Activated CD8-positive, alpha-beta memory T cell treated with anti-CD3 and anti-CD28 coated beads, Interleukin-2, amount 10 ng/mL, durations not matched to agents 7 days and 5 days (primary cell): ENCODE results near the gene ZFAND4. TPM values are rescaled to one million over a fixed set of nuclear protein-coding genes. Genes with fewer than 3 reads are reported as not detected.
"Not testable (repeated sequence)": the region's sequence is repeated elsewhere in the genome, so short reads cannot be mapped to it uniquely, and the experiment has no call there.

Experiments used
- ATAC-seq: fragments of 150-1000 bp; cut with Tn5 transposase; one replicate; pipeline ENCODE4 v1.10.0; 2021; ENCODE audit warnings: moderate library complexity
- CTCF ChIA-PET: fragments of 350-600 bp; sonication (Branson Sonifier 250); formaldehyde crosslinking; loops from one replicate; lab custom pipeline; 2021; ENCODE audit warnings: antibody characterized with exemption; lab: Charles Lee
- DNase-seq: peaks from one replicate; pipeline ENCODE4 v3.0.0-alpha.2; 2020
- H3K27ac Mint-ChIP-seq: one replicate; pipeline ENCODE4 v1.8.0; 2021; ENCODE audit warnings: mild to moderate bottlenecking, mixed read lengths
- H3K27me3 Mint-ChIP-seq: one replicate; pipeline ENCODE4 v1.8.0; 2021; ENCODE audit warnings: mixed read lengths
- H3K36me3 Mint-ChIP-seq: one replicate; pipeline ENCODE4 v1.8.0; 2021; ENCODE audit warnings: mild to moderate bottlenecking, mixed read lengths
- H3K4me1 Mint-ChIP-seq: one replicate; pipeline ENCODE4 v1.8.0; 2021; ENCODE audit warnings: mixed read lengths
- H3K4me3 Mint-ChIP-seq: one replicate; pipeline ENCODE4 v1.8.0; 2021; ENCODE audit warnings: mild to moderate bottlenecking, moderate library complexity, mixed read lengths
- H3K9me3 Mint-ChIP-seq: one replicate; pipeline ENCODE4 v1.8.0; 2022; ENCODE audit warnings: low read depth, mixed read lengths
- total RNA-seq, 2 experiments: library from RNA; stranded (reverse); gene quantifications; one replicate each; pipeline ENCODE4 v1.2.3, GENCODE V29; 2021

ZFAND4 gene
- total RNA-seq, 2 experiments from 2014 or later = 15.7 to 21.1 TPM

GRCh38 chr10:45657033-45657926 lies 15.3 kb downstream of the ZFAND4 start:
- H3K4me3 Mint-ChIP-seq = peak overlapping the region; percentile 48
- peaks cover 29% of the 10 kb centered on the region for H3K4me1 Mint-ChIP-seq
- H3K9me3 Mint-ChIP-seq = peaks cover 9% of the 10 kb centered on the region
- ATAC-seq (peak; percentile 51), DNase-seq (no peak)
- H3K27me3 Mint-ChIP-seq = no peaks in the 10 kb centered on the region
- peaks cover 51% of the 10 kb centered on the region for H3K36me3 Mint-ChIP-seq
- peak overlapping the region; percentile 56 for H3K27ac Mint-ChIP-seq
- CTCF ChIA-PET = no interaction called here

GRCh38 chr10:45655219-45655618 lies 17.4 kb downstream of the ZFAND4 start:
- peaks cover 18% of the 10 kb centered on the region for H3K4me1 Mint-ChIP-seq
- H3K4me3 Mint-ChIP-seq = no peak overlapping the region
- peaks cover 39% of the 10 kb centered on the region for H3K36me3 Mint-ChIP-seq
- DNase-seq = no peak
- ATAC-seq = no peak
- H3K27me3 Mint-ChIP-seq = no peaks in the 10 kb centered on the region
- H3K27ac Mint-ChIP-seq = no peak overlapping the region
- CTCF ChIA-PET = interaction anchor here (0.7 kb wide), 1 partner anchor 187 kb away, joined by 3 read pairs; no protein-coding TSS in a partner anchor
- H3K9me3 Mint-ChIP-seq = peaks cover 3% of the 10 kb centered on the region

GRCh38 chr10:45654753-45655141 lies 17.8 kb downstream of the ZFAND4 start:
- H3K9me3 Mint-ChIP-seq, CTCF ChIA-PET, ATAC-seq, DNase-seq, H3K4me3 Mint-ChIP-seq, H3K27me3 Mint-ChIP-seq, H3K27ac Mint-ChIP-seq: not testable (repeated sequence)
- H3K36me3 Mint-ChIP-seq = peaks cover 36% of the 10 kb centered on the region
- peaks cover 18% of the 10 kb centered on the region for H3K4me1 Mint-ChIP-seq

- Mint-ChIP-seq H3K4me3 (no peak overlapping the region), H3K27me3 (no peaks in the 10 kb centered on the region), H3K4me1 (peaks cover 16% of the 10 kb centered on the region), H3K9me3 (no peaks in the 10 kb centered on the region), H3K36me3 (peaks cover 27% of the 10 kb centered on the region), H3K27ac (no peak overlapping the region)
- DNase-seq (no peak), ATAC-seq (no peak)
- CTCF ChIA-PET = no interaction called here
Measured at GRCh38 chr10:45653454-45653853, 19.1 kb downstream of the ZFAND4 start.

GRCh38 chr10:45652511-45652910 lies 20.1 kb downstream of the ZFAND4 start:
- Mint-ChIP-seq H3K4me3 (no peak overlapping the region), H3K27ac (no peak overlapping the region), H3K27me3 (no peaks in the 10 kb centered on the region), H3K4me1 (peaks cover 13% of the 10 kb centered on the region), H3K9me3 (no peaks in the 10 kb centered on the region), H3K36me3 (peaks cover 27% of the 10 kb centered on the region)
- ATAC-seq = no peak
- CTCF ChIA-PET = no interaction called here
- DNase-seq = no peak

- CTCF ChIA-PET = no interaction called here
- H3K36me3 Mint-ChIP-seq = peaks cover 19% of the 10 kb centered on the region
- ATAC-seq = no peak
- no peak overlapping the region for H3K27ac Mint-ChIP-seq
- no peak for DNase-seq
- H3K4me1 Mint-ChIP-seq = no peaks in the 10 kb centered on the region
- no peaks in the 10 kb centered on the region for H3K9me3 Mint-ChIP-seq
- H3K4me3 Mint-ChIP-seq = no peak overlapping the region
- no peaks in the 10 kb centered on the region for H3K27me3 Mint-ChIP-seq
Measured at GRCh38 chr10:45649296-45649695, 23.3 kb downstream of the ZFAND4 start.

- Mint-ChIP-seq H3K4me3 (no peak overlapping the region), H3K36me3 (peaks cover 17% of the 10 kb centered on the region), H3K4me1 (no peaks in the 10 kb centered on the region), H3K9me3 (no peaks in the 10 kb centered on the region), H3K27me3 (no peaks in the 10 kb centered on the region), H3K27ac (no peak overlapping the region)
- ATAC-seq (no peak), DNase-seq (no peak)
- CTCF ChIA-PET = no interaction called here
Measured at GRCh38 chr10:45647118-45647517, 25.5 kb downstream of the ZFAND4 start.

GRCh38 chr10:45646384-45647050 lies 26.1 kb downstream of the ZFAND4 start:
- CTCF ChIA-PET = no interaction called here
- H3K36me3 Mint-ChIP-seq = peaks cover 19% of the 10 kb centered on the region
- no peaks in the 10 kb centered on the region for H3K9me3 Mint-ChIP-seq
- DNase-seq (no peak), ATAC-seq (no peak)
- no peaks in the 10 kb centered on the region for H3K27me3 Mint-ChIP-seq
- no peaks in the 10 kb centered on the region for H3K4me1 Mint-ChIP-seq
- H3K4me3 Mint-ChIP-seq = no peak overlapping the region
- H3K27ac Mint-ChIP-seq = no peak overlapping the region

GRCh38 chr10:45644527-45644926 lies 28.0 kb downstream of the ZFAND4 start:
- CTCF ChIA-PET = no interaction called here
- H3K4me1 Mint-ChIP-seq = no peaks in the 10 kb centered on the region
- ATAC-seq = no peak

GRCh38 chr10:45640941-45641340 lies 31.6 kb downstream of the ZFAND4 start:
- no peak for ATAC-seq
- H3K9me3 Mint-ChIP-seq = no peaks in the 10 kb centered on the region
- H3K4me3 Mint-ChIP-seq = no peak overlapping the region
- H3K4me1 Mint-ChIP-seq = no peaks in the 10 kb centered on the region
- CTCF ChIA-PET = interaction anchor here (0.6 to 1.2 kb wide), 2 partner anchors 112 to 117 kb away, joined by 3 read pairs; no protein-coding TSS in a partner anchor
- DNase-seq = no peak
- no peak overlapping the region for H3K27ac Mint-ChIP-seq
- H3K27me3 Mint-ChIP-seq = no peaks in the 10 kb centered on the region
- peaks cover 15% of the 10 kb centered on the region for H3K36me3 Mint-ChIP-seq

More at GRCh38 chr10:45644527-45644926, 28.0 kb downstream of the ZFAND4 start:
- H3K4me3 Mint-ChIP-seq = no peak overlapping the region
- no peak for DNase-seq
- no peaks in the 10 kb centered on the region for H3K9me3 Mint-ChIP-seq
- H3K36me3 Mint-ChIP-seq = peaks cover 17% of the 10 kb centered on the region
- no peak overlapping the region for H3K27ac Mint-ChIP-seq
- H3K27me3 Mint-ChIP-seq = no peaks in the 10 kb centered on the region

- Mint-ChIP-seq H3K27me3 (no peaks in the 10 kb centered on the region), H3K4me1 (no peaks in the 10 kb centered on the region), H3K4me3 (no peak overlapping the region), H3K27ac (no peak overlapping the region), H3K36me3 (peaks cover 20% of the 10 kb centered on the region), H3K9me3 (no peaks in the 10 kb centered on the region)
- DNase-seq (no peak), ATAC-seq (no peak)
- CTCF ChIA-PET = interaction anchor here (0.6 to 1.3 kb wide), 3 partner anchors 32 to 116 kb away, joined by 3 to 4 read pairs (median 3); no protein-coding TSS in a partner anchor
Measured at GRCh38 chr10:45640049-45640448, 32.5 kb downstream of the ZFAND4 start.

GRCh38 chr10:45627412-45628048 lies 45.0 kb downstream of the ZFAND4 start:
- Mint-ChIP-seq H3K4me3 (no peak overlapping the region), H3K4me1 (no peaks in the 10 kb centered on the region), H3K27me3 (no peaks in the 10 kb centered on the region), H3K36me3 (peaks cover 6% of the 10 kb centered on the region), H3K27ac (no peak overlapping the region), H3K9me3 (no peaks in the 10 kb centered on the region)
- no peak for DNase-seq
- CTCF ChIA-PET = interaction anchor here (1.1 kb wide), 1 partner anchor 162 kb away, joined by 3 read pairs; no protein-coding TSS in a partner anchor
- no peak for ATAC-seq

- Mint-ChIP-seq H3K27ac (no peak overlapping the region), H3K4me1 (no peaks in the 10 kb centered on the region), H3K9me3 (no peaks in the 10 kb centered on the region), H3K36me3 (peaks cover 9% of the 10 kb centered on the region), H3K27me3 (no peaks in the 10 kb centered on the region), H3K4me3 (no peak overlapping the region)
- ATAC-seq (no peak), DNase-seq (no peak)
- CTCF ChIA-PET = no interaction called here
Measured at GRCh38 chr10:45625879-45626278, 46.7 kb downstream of the ZFAND4 start.
